Neural progenitor cell (in vitro differentiated cells): Measurements from ENCODE around the gene AGMO. TPM values are rescaled to one million over a fixed set of nuclear protein-coding genes. Genes with fewer than 3 reads are reported as not detected.

Experiments used
- DNase-seq: peaks from one replicate; pipeline ENCODE4 v3.0.0-alpha.2; 2016; ENCODE audit warnings: low spot score
- H2AFZ ChIP-seq: fragments of 200-600 bp; sonication (generic); replicated peaks from 2 replicates; pipeline ENCODE4 v1.6.1; 2016; ENCODE audit warnings: antibody characterized with exemption
- H3F3A ChIP-seq: fragments of 200-600 bp; sonication (generic); 2 replicates; pipeline ENCODE4 v1.6.1; 2016; ENCODE audit warnings: antibody characterized with exemption, low read depth
- H3K27ac ChIP-seq: fragments of 200-600 bp; sonication (generic); 2 replicates; pipeline ENCODE4 v1.5.1; 2016; ENCODE audit warnings: mild to moderate bottlenecking
- H3K27me3 ChIP-seq: fragments of 200-600 bp; sonication (generic); 2 replicates; pipeline ENCODE4 v1.6.1; 2016; ENCODE audit warnings: mild to moderate bottlenecking, moderate library complexity
- H3K36me3 ChIP-seq: fragments of 200-600 bp; sonication (generic); 2 replicates; pipeline ENCODE4 v1.5.1; 2016
- H3K4me1 ChIP-seq: fragments of 200-600 bp; sonication (generic); 2 replicates; pipeline ENCODE4 v1.6.1; 2016; ENCODE audit warnings: mixed run types
- H3K4me2 ChIP-seq: fragments of 200-600 bp; sonication (generic); 2 replicates; pipeline ENCODE4 v1.6.1; 2016
- H3K4me3 ChIP-seq: fragments of 200-600 bp; sonication (generic); 2 replicates; pipeline ENCODE4 v1.5.1; 2016
- H3K79me2 ChIP-seq: fragments of 200-600 bp; sonication (generic); 2 replicates; pipeline ENCODE4 v1.6.1; 2016; ENCODE audit warnings: low read depth
- H3K9ac ChIP-seq: fragments of 200-600 bp; sonication (generic); 2 replicates; pipeline ENCODE4 v1.6.1; 2016
- H3K9me3 ChIP-seq: fragments of 200-600 bp; sonication (generic); 2 replicates; pipeline ENCODE4 v1.5.1; 2016; ENCODE audit warnings: low read depth
- H4K20me1 ChIP-seq: fragments of 200-600 bp; sonication (generic); 2 replicates; pipeline ENCODE4 v1.6.1; 2016; ENCODE audit warnings: low read depth
- H3K27ac Mint-ChIP-seq: 3 replicates; pipeline ENCODE4 v1.8.0; 2021; ENCODE audit warnings: mixed read lengths
- H3K27me3 Mint-ChIP-seq: 2 replicates; pipeline ENCODE4 v1.8.0; 2022; ENCODE audit warnings: low read depth, mild to moderate bottlenecking, inconsistent platforms, moderate library complexity, mixed read lengths; ENCODE audit not compliant: insufficient read depth
- H3K36me3 Mint-ChIP-seq: 3 replicates; pipeline ENCODE4 v1.8.0; 2021; ENCODE audit warnings: mixed read lengths
- H3K4me1 Mint-ChIP-seq: 3 replicates; pipeline ENCODE4 v1.8.0; 2021; ENCODE audit warnings: mixed read lengths
- H3K4me3 Mint-ChIP-seq: 3 replicates; pipeline ENCODE4 v1.8.0; 2021; ENCODE audit warnings: mild to moderate bottlenecking, moderate library complexity, mixed read lengths
- H3K9me3 Mint-ChIP-seq: 3 replicates; pipeline ENCODE4 v1.8.0; 2020; ENCODE audit warnings: mixed read lengths
- CTCF ChIP-seq: fragments of 200-600 bp; sonication (generic); IDR thresholded peaks from 2 replicates; pipeline ENCODE4 v1.5.1; 2017; ENCODE audit warnings: antibody characterized with exemption, mild to moderate bottlenecking
- EZH2 ChIP-seq: fragments of 200-600 bp; sonication (generic); IDR thresholded peaks from 2 replicates; pipeline ENCODE4 v1.6.1; 2017; ENCODE audit warnings: antibody characterized with exemption, mild to moderate bottlenecking, moderate library complexity
- EZH2phosphoT487 ChIP-seq: fragments of 200-600 bp; sonication (generic); IDR thresholded peaks from 2 replicates; pipeline ENCODE4 v1.6.1; 2017; ENCODE audit warnings: antibody characterized with exemption
- total RNA-seq: library from RNA; depleted of rRNA; stranded (reverse); fragments of >200 nt; gene quantifications from 2 replicates; pipeline ENCODE4 v1.2.3, GENCODE V29; 2015; ENCODE audit warnings: low replicate concordance

Gene AGMO
- total RNA-seq, 1 donor from 2014 or later: 0.30 TPM

GRCh38 chr7:15485431-15485830, 76.4 kb downstream of the AGMO start:
- no peak overlapping the region for H3K27ac Mint-ChIP-seq
- Histone ChIP-seq H2AFZ (no peak overlapping the region), H3K36me3 (no peaks in the 10 kb centered on the region), H4K20me1 (no peaks in the 10 kb centered on the region), H3K4me3 (no peak overlapping the region), H3F3A (no peaks in the 10 kb centered on the region), H3K79me2 (no peaks in the 10 kb centered on the region), H3K4me2 (no peak overlapping the region), H3K9ac (no peak overlapping the region), H3K9me3 (no peaks in the 10 kb centered on the region), H3K4me1 (no peaks in the 10 kb centered on the region), H3K27me3 (no peaks in the 10 kb centered on the region), H3K27ac (no peak overlapping the region)
- H3K9me3 Mint-ChIP-seq: no peaks in the 10 kb centered on the region
- TF ChIP-seq EZH2phosphoT487 (no peak), CTCF (no peak), EZH2 (no peak)
- H3K4me1 Mint-ChIP-seq: no peaks in the 10 kb centered on the region
- H3K4me3 Mint-ChIP-seq: no peak overlapping the region
- DNase-seq: no peak
- no peaks in the 10 kb centered on the region for H3K36me3 Mint-ChIP-seq
- H3K27me3 Mint-ChIP-seq: no peaks in the 10 kb centered on the region

- Histone ChIP-seq H3K9me3 (no peaks in the 10 kb centered on the region), H3K79me2 (no peaks in the 10 kb centered on the region), H3K4me2 (no peak overlapping the region), H4K20me1 (no peaks in the 10 kb centered on the region), H3K36me3 (no peaks in the 10 kb centered on the region), H3K4me3 (no peak overlapping the region), H3K4me1 (no peaks in the 10 kb centered on the region), H3F3A (no peaks in the 10 kb centered on the region), H3K27ac (no peak overlapping the region), H3K27me3 (no peaks in the 10 kb centered on the region), H3K9ac (no peak overlapping the region), H2AFZ (no peak overlapping the region)
- Mint-ChIP-seq H3K9me3 (no peaks in the 10 kb centered on the region), H3K4me1 (no peaks in the 10 kb centered on the region), H3K36me3 (no peaks in the 10 kb centered on the region), H3K4me3 (no peak overlapping the region), H3K27ac (no peak overlapping the region), H3K27me3 (no peaks in the 10 kb centered on the region)
- DNase-seq: no peak
- TF ChIP-seq CTCF (no peak), EZH2 (no peak), EZH2phosphoT487 (no peak)
These were observed 80.7 kb downstream of the AGMO start for GRCh38 chr7:15481132-15481531.

- H3K36me3 Mint-ChIP-seq: no peaks in the 10 kb centered on the region
These were observed 83.4 kb downstream of the AGMO start for GRCh38 chr7:15478401-15478800.

More at GRCh38 chr7:15478401-15478800, 83.4 kb downstream of the AGMO start:
- no peaks in the 10 kb centered on the region for H3K27me3 ChIP-seq
- H3K4me1 ChIP-seq: no peaks in the 10 kb centered on the region
- no peak overlapping the region for H3K27ac ChIP-seq
- no peak for TF ChIP-seq EZH2
- no peak for TF ChIP-seq EZH2phosphoT487
- no peak for TF ChIP-seq CTCF
- no peak overlapping the region for H3K4me2 ChIP-seq
- H3K27me3 Mint-ChIP-seq: no peaks in the 10 kb centered on the region
- H3K4me1 Mint-ChIP-seq: no peaks in the 10 kb centered on the region
- H3F3A ChIP-seq: no peaks in the 10 kb centered on the region
- no peaks in the 10 kb centered on the region for H3K9me3 ChIP-seq
- H3K36me3 ChIP-seq: no peaks in the 10 kb centered on the region
- H3K4me3 ChIP-seq: no peak overlapping the region
- H3K79me2 ChIP-seq: no peaks in the 10 kb centered on the region
- no peak overlapping the region for H2AFZ ChIP-seq
- peak; percentile 5 for DNase-seq
- no peaks in the 10 kb centered on the region for H3K9me3 Mint-ChIP-seq
- H3K27ac Mint-ChIP-seq: no peak overlapping the region
- H3K4me3 Mint-ChIP-seq: no peak overlapping the region
- no peaks in the 10 kb centered on the region for H4K20me1 ChIP-seq
- H3K9ac ChIP-seq: no peak overlapping the region
